Heart left ventricle (tissue), 16 donors: ENCODE results near the gene RAC3. TPM values are rescaled to one million over a fixed set of nuclear protein-coding genes. Genes with fewer than 3 reads are reported as not detected.
A peak's percentile ranks its signal among the peaks of the same experiment; 100 is the strongest.

Source experiments
- ATAC-seq, 4 donors: fragments of 200-7000 bp; cut with Tn5 transposase; one replicate each; pipeline ENCODE4 v1.9.1; 2020 to 2022; ENCODE audit warnings: moderate library complexity in 4 of 4, mild to moderate bottlenecking in 3 of 4, moderate number of reproducible peaks in 1 of 4
- DNase-seq, 5 donors: peaks; one replicate each; pipeline ENCODE4 v3.0.0-alpha.2; 2020
- H3K27ac ChIP-seq, 12 donors: fragments of 200-600 bp; sonication (generic) in 4 of 12; one replicate each; pipeline versions ENCODE4 v1.5.0 to v1.8.0; 2016 to 2022; ENCODE audit warnings: mild to moderate bottlenecking in 2 of 12
- H3K27me3 ChIP-seq, 9 donors: fragments of 200-600 bp; sonication (generic) in 2 of 9; one replicate each; pipeline versions ENCODE4 v1.5.1 to v1.8.0; 2016 to 2022; ENCODE audit warnings: mild to moderate bottlenecking in 3 of 9
- H3K36me3 ChIP-seq, 9 donors: fragments of 200-600 bp; sonication (generic) in 2 of 9; one replicate each; pipeline versions ENCODE4 v1.5.0 to v1.8.0; 2018 to 2022; ENCODE audit warnings: mild to moderate bottlenecking in 2 of 9
- H3K4me1 ChIP-seq, 12 donors: fragments of 200-600 bp; sonication (generic) in 4 of 12; one replicate each; pipeline versions ENCODE4 v1.5.0 to v1.8.0; 2016 to 2022; ENCODE audit warnings: mild to moderate bottlenecking in 3 of 12
- H3K4me3 ChIP-seq, 12 donors: fragments of 200-600 bp; sonication (generic) in 4 of 12; one replicate each; pipeline versions ENCODE4 v1.5.0 to v1.8.0; 2017 to 2022; ENCODE audit warnings: mild to moderate bottlenecking in 9 of 12, moderate library complexity in 4 of 12
- H3K9me3 ChIP-seq, 12 donors: fragments of 200-600 bp; sonication (generic) in 4 of 12; one replicate each; pipeline versions ENCODE4 v1.5.0 to v1.8.0; 2016 to 2022; ENCODE audit warnings: mild to moderate bottlenecking in 1 of 12
- CTCF ChIP-seq, 12 donors: fragments of 200-600 bp; sonication (generic) in 4 of 12; IDR thresholded peaks; one replicate each; pipeline versions ENCODE4 v1.5.0 to v1.8.0; 2018 to 2022; ENCODE audit warnings: antibody characterized with exemption in 12 of 12, mild to moderate bottlenecking in 5 of 12
- POLR2A ChIP-seq, 2 donors: fragments of 450-650 bp; IDR thresholded peaks; one replicate each; pipeline ENCODE4 v1.6.1; 2017; ENCODE audit warnings: antibody characterized with exemption in 2 of 2, mild to moderate bottlenecking in 2 of 2, moderate library complexity in 2 of 2
- WGBS, 4 donors: extraction: QIAGEN DNeasy Blood & Tissue Kit in 2 of 4; methylation state at CpG; one replicate each; pipeline versions ENCODE4 v1.1.5 to v1.1.7; 2013 to 2018; 5-methylcytosine and 5-hydroxymethylcytosine counted together
- intact Hi-C, 10 donors: fragments of 100-400 bp; cut with DNase I; formaldehyde crosslinking; loops; one replicate each; pipeline versions ENCODE4 v1.11.1 to v1.14.2; 2022
- polyA plus RNA-seq, 2 donors: library from polyadenylated mRNA; stranded (reverse); fragments of 200-250 nt; gene quantifications; one replicate each; pipeline ENCODE4 v1.2.3, GENCODE V29; 2013
- total RNA-seq, 9 donors: library from RNA; depleted of rRNA in 2 of 9; stranded (reverse); fragments of >200 nt in 2 of 9; fragmentation: NEBNext Ultra II Directional in 3 of 9; extraction: Animal tissue kit (Norgen Biotek cat#: 25700) in 3 of 9; gene quantifications; one replicate each; pipeline versions ENCODE4 v1.1.0 to v1.2.4, GENCODE V29; 2016 to 2023
- donor health status: ischemic (EF 13 %, LVEDD 7.1; RV severe dilation, severe dysfunction).
- donor health status: healthy with polysubstance abuse.
- donor health status: DM: no; HTN: yes; CAD: no.
- donor health status: DM: no; HTN: no; CAD: no.
- donor health status: ischemic (EF 25% LVEDD 6.9; RV normal size, moderate dysfunction).
- donor health status: ischemic (EF 25% LVEDD 5.7; RV mildly dilated, moderate dysfunction).
- donor health status: healthy.
- donor health status: DM: yes; HTN: yes; CAD: no.
- donor health status: ischemic (EF 35%, LVEDD 5.7; RV mildly dilated, moderate dysfunction).
- donor health status: nonischemic (EF 11% LVEDD 7.7; RV severe dilation, severe dysfunction).
- donor health status: DM: yes; HTN: yes; CAD: no.
- donor health status: PGD.
- donor health status: ischemic (EF 29% LVEDD 5.4; RV normal size, mild dysfunction).
- donor health status: nonischemic (EF 23%, LVEDD 6.1; RV moderate dilation, normal function).

The RAC3 gene
- total and polyA plus RNA-seq, 11 donors: 0.76 to 2.6 (median 1.5) TPM

- intact Hi-C loops: no loop called here
- Histone ChIP-seq H3K27me3 (no peaks in the 10 kb centered on the region), H3K36me3 (peaks cover 0 to 11% (median 0%) of the 10 kb centered on the region in 9 donors), H3K27ac (peak overlapping the region; percentile 67 to 96 (median 90)), H3K9me3 (no peaks in the 10 kb centered on the region), H3K4me1 (peaks cover 0 to 48% (median 12%) of the 10 kb centered on the region in 12 donors), H3K4me3 (no peak overlapping the region)
- WGBS, 4 donors: 75 to 82% (median 78%) methylated on average over 16 to 20 of the region's 20 CpGs
- no peak for TF ChIP-seq CTCF (IDR thresholded peaks at IDR 0.05)
- no peak for TF ChIP-seq POLR2A (IDR thresholded peaks at IDR 0.05)
- ATAC-seq: no peak
- DNase-seq: no peak
Measured at GRCh38 chr17:82012261-82012639, 19.2 kb upstream of the RAC3 start.

GRCh38 chr17:82012640-82013295 lies 18.7 kb upstream of the RAC3 start:
- WGBS, 4 donors: 67 to 82% (median 73%) methylated on average over 17 to 19 of the region's 19 CpGs
- DNase-seq (peak in 2 of 5 donors; percentile 56 to 68), ATAC-seq (peak; percentile 38 to 60 (median 41))
- intact Hi-C loops: no loop called here
- no peaks in the 10 kb centered on the region for H3K9me3 ChIP-seq
- no peaks in the 10 kb centered on the region for H3K27me3 ChIP-seq
- no peak for TF ChIP-seq CTCF (IDR thresholded peaks at IDR 0.05)
- TF ChIP-seq POLR2A (IDR thresholded peaks at IDR 0.05): no peak
- peaks cover 0 to 16% (median 0%) of the 10 kb centered on the region in 9 donors for H3K36me3 ChIP-seq
- peaks cover 0 to 43% (median 10%) of the 10 kb centered on the region in 12 donors for H3K4me1 ChIP-seq
- no peak overlapping the region for H3K4me3 ChIP-seq
- H3K27ac ChIP-seq: peak overlapping the region; percentile 67 to 96 (median 90)

GRCh38 chr17:82013341-82013740 lies 18.1 kb upstream of the RAC3 start:
- no peaks in the 10 kb centered on the region for H3K9me3 ChIP-seq
- DNase-seq (peak in 4 of 5 donors; percentile 42 to 81 (median 62)), ATAC-seq (peak; percentile 22 to 78 (median 69))
- peak overlapping the region; percentile 67 to 96 (median 90) for H3K27ac ChIP-seq
- H3K4me1 ChIP-seq: peaks cover 0 to 38% (median 10%) of the 10 kb centered on the region in 12 donors
- intact Hi-C loops: no loop called here
- H3K27me3 ChIP-seq: no peaks in the 10 kb centered on the region
- H3K36me3 ChIP-seq: peaks cover 0 to 21% (median under 1%) of the 10 kb centered on the region in 9 donors
- 46 to 61% (median 53%) methylated on average over 19 to 22 of the region's 22 CpGs for WGBS, 4 donors
- TF ChIP-seq CTCF (IDR thresholded peaks at IDR 0.05): no peak
- no peak for TF ChIP-seq POLR2A (IDR thresholded peaks at IDR 0.05)
- no peak overlapping the region for H3K4me3 ChIP-seq

- 67 to 75% (median 67%) methylated on average over 14 to 16 of the region's 16 CpGs for WGBS, 4 donors
- DNase-seq: peak in 4 of 5 donors; percentile 55 to 76 (median 64)
- ATAC-seq: peak; percentile 53 to 74 (median 66)
- H3K36me3 ChIP-seq: peaks cover 0 to 26% (median 6%) of the 10 kb centered on the region in 9 donors
- no peak overlapping the region for H3K4me3 ChIP-seq
- intact Hi-C loops: no loop called here
- no peaks in the 10 kb centered on the region for H3K9me3 ChIP-seq
- no peaks in the 10 kb centered on the region for H3K27me3 ChIP-seq
- TF ChIP-seq POLR2A (IDR thresholded peaks at IDR 0.05): no peak
- no peak for TF ChIP-seq CTCF (IDR thresholded peaks at IDR 0.05)
- H3K27ac ChIP-seq: peak overlapping the region; percentile 67 to 96 (median 90)
- peaks cover 0 to 33% (median 8%) of the 10 kb centered on the region in 12 donors for H3K4me1 ChIP-seq
Measured at GRCh38 chr17:82013772-82014321, 17.6 kb upstream of the RAC3 start.
